Measurements from ENCODE around the gene QRFP.

The QRFP gene

DNA sequence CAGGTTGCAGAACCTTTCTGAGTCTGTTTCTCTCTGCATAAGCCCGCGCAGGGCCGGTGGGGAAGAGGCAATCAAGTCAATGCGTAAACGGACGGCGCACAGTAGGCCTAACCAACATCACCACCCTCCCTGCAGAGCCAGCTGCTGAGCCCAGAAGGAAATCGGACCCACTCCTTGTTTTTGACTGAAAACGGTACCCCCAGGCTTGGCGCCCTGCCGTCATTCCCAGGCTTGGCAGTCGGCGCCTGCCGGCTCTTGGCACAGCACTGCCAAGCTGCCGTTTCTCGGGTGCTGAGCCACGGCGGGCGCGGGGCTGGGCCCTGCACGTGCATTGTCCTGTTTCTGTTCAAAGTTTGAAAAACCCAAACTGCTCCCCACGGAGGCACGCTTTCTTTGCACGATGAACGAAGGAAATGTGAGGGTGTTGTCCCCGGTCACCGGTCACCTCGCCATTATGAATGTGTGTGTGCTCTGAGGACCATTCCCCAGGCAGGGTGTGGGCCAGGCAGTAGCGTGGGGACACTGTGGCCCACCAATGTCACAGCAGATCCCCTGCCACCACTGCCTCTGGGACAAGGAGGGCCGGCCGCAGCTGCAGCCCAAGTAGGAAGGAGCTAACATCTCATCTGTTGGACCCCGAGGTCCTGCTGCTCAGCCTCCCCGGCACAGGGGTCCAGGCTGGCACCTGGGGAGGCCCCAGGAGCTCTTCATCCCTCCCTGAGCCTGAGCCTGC is 22.4 kb upstream of the QRFP start:
- DNase-seq (ENCODE audit: extremely low spot score) = no peak
- CTCF ChIA-PET = interaction anchor here (0.9 kb wide), 1 partner anchor 14 kb away, joined by 3 read pairs; no protein-coding TSS in a partner anchor
- TF ChIP-seq, protein P1, sequence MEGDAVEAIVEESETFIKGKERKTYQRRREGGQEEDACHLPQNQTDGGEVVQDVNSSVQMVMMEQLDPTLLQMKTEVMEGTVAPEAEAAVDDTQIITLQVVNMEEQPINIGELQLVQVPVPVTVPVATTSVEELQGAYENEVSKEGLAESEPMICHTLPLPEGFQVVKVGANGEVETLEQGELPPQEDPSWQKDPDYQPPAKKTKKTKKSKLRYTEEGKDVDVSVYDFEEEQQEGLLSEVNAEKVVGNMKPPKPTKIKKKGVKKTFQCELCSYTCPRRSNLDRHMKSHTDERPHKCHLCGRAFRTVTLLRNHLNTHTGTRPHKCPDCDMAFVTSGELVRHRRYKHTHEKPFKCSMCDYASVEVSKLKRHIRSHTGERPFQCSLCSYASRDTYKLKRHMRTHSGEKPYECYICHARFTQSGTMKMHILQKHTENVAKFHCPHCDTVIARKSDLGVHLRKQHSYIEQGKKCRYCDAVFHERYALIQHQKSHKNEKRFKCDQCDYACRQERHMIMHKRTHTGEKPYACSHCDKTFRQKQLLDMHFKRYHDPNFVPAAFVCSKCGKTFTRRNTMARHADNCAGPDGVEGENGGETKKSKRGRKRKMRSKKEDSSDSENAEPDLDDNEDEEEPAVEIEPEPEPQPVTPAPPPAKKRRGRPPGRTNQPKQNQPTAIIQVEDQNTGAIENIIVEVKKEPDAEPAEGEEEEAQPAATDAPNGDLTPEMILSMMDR (IDR thresholded peaks at IDR 0.05; ENCODE audit: control extremely low read depth, extremely low read depth, low read depth, missing control alignments) = no peak
- POLR2A ChIA-PET = no interaction called here

DNA sequence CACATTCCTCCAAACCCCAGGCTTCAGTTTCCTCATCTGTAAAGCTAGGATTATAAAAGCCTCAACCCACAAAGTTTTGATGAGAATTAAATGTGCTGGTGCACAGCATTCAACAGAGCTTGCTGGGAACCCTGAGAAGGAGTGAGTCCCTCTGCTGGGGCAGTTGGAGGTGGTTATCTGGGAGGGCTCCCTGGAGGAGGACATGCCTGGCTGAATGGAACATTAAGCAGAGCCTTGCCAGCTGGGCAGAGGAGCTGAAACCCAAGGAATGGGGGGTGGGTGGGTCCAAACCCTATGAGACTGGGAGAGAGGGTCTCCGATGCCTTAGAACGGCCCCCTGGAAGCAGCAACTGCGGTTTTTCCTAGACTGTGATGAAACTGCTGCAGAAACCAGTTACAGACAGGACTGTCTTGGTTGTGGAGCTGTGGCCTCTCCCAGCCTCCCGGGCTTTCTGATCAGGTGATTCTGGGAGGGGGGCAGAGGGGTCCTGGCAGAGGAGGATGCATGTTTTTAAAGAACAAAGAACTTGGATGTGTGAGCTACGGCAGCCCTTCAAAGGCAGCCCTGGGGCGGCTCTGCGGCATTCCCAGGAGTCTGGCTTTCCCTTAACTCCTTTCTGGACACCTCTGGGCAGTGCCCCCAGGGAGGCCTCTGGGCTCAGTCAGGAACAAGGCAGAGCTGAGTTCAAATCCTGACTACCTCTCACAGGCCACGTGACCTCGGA is 21.7 kb upstream of the QRFP start:
- no peak for DNase-seq (ENCODE audit: extremely low spot score)
- TF ChIP-seq, protein P1 (IDR thresholded peaks at IDR 0.05; ENCODE audit: control extremely low read depth, extremely low read depth, low read depth, missing control alignments) = no peak
- ChIA-PET CTCF (interaction anchor here (0.9 to 1.2 kb wide), 3 partner anchors 9 to 13 kb away, joined by 3 to 4 read pairs (median 3); no protein-coding TSS in a partner anchor), POLR2A (no interaction called here)

DNA sequence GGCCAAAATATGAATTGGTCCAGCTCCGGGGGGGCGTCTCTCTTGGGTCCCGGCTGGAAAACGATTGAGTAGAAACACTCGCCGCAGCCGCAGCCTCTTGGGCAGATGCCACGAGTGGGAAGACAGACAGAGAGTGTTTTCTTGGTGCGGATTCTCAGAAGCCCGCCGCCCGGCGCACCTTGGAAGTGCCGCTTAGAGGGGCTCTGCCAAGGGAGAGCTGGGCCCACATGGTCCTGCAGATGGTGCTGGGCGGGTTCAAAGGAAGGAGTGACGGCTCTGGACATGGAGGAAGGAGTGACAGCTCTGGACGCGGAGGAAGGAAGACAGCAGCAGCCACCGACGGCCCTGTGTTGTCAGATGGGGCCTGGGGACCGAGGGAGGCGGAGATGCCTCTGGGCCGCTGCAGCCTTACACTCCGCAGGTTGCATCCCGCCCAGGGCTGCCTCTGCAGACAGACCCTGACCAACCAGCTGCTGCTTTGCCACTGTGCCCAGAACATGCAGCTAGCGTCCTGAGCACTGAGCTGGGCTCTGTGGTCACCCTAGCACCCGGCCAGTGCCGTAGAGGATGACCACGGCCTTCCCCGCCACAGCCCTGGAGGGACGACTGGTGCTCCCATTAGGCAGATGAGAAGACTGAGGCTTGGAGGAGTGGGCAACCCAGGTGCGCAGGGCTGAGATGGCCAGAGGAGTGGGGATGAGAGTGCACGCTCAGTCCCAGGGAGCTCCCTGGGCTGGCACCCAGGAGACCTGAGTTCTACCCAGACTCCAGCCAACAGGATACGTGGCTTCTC is 20.8 kb upstream of the QRFP start:
- POLR2A ChIA-PET = no interaction called here
- CTCF ChIA-PET = interaction anchor here (1.0 to 1.2 kb wide), 2 partner anchors 10 to 14 kb away, joined by 3 to 4 read pairs; no protein-coding TSS in a partner anchor
- TF ChIP-seq, protein P1 (IDR thresholded peaks at IDR 0.05; ENCODE audit: control extremely low read depth, extremely low read depth, low read depth, missing control alignments) = no peak
- DNase-seq (ENCODE audit: extremely low spot score) = no peak

DNA sequence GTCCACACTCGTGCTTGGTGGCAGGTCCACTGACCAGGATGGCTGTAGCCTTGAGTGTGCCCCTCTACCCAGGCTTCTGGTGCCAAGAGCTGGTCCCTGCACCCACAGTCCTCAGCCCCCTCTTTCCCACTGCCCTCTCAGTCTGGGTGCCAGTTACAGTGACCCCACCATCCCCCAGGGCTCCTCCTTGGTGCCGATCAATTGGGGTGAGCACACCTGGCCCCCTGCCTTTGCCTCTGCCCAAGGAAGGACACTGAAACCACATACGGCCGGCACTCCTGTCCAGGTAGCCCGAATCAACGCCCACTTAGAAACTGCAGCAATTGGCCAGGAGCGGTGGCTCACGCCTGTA is 18.5 kb upstream of the QRFP start:
- TF ChIP-seq, protein P1 (IDR thresholded peaks at IDR 0.05; ENCODE audit: control extremely low read depth, extremely low read depth, low read depth, missing control alignments) = no peak
- DNase-seq (ENCODE audit: extremely low spot score) = no peak
- CTCF ChIA-PET = no interaction called here
- POLR2A ChIA-PET = no interaction called here

DNA sequence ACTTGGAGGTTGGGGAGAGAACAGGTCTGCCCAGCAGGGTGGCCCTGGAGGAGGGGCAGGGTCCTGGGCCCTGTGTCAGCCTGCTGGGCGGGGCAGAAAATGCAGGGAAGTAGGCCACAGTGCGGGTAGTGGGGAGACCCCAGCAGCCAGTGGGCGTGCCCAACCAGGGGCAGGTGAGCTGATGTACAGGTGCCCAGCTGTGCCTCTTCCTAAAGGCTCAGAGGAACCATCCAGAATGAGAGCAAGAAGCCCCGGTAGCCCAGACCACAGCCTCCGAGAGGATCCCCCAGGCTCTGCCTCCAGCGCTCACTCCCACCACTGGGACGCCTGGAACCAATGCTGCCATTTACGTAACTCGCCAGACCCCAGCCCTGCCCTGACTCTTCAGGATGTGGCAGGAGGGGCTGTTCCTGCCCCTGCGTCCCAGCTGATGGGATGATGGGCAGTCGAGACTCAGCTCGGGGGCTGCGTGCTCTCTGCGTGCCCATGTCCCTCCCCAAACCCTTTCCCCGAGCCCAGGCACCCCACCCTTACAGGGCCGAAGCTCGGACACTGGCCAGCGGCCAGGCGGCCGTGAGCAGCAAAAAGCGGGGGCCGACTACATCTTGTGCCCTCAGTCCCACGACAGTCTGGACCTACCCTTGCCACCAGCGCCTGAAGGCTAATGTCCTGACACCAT is 17.9 kb upstream of the QRFP start:
- POLR2A ChIA-PET = no interaction called here
- no peak for DNase-seq (ENCODE audit: extremely low spot score)
- CTCF ChIA-PET = no interaction called here
- TF ChIP-seq, protein P1 (IDR thresholded peaks at IDR 0.05; ENCODE audit: control extremely low read depth, extremely low read depth, low read depth, missing control alignments) = no peak
